GM19035 (cell line): ENCODE measurements around the gene L3MBTL1.
"Not testable (repeated sequence)": the region's sequence is repeated elsewhere in the genome, so short reads cannot be mapped to it uniquely, and the experiment has no call there.

Experiments
- ATAC-seq: cut with Tn5 transposase; IDR thresholded peaks from one replicate; pipeline ENCODE4 v1.9.1; 2021; ENCODE audit not compliant: unreplicated experiment

The L3MBTL1 gene

DNA sequence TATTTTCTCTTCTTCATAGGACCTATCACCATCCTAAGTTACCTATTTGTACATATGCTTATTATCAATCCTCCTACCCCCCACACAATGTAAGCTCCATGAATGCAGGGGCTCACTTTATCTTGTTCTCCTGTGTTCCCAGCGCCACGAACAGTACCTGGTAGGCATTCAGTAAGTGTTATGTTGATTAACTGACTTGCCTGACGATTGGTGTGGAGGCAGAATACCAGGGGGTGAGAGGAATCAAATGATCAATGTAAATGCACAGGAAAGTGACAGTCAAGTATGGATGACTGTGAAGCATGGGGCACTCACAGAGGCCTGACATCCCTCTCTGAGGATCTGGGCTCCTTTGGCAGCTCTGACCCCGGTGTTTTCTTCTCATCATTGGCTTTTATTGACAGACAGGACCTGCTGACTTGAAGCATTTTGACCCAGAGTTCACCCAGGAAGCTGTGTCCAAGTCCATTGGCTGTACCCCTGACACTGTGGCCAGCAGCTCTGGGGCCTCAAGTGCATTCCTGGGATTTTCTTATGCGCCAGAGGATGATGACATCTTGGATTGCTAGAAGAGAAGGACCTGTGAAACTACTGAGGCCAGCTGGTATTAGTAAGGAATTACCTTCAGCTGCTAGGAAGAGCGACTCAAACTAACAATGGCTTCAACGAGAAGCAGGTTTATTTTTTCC, 77.1 kb downstream of the L3MBTL1 start:
- ATAC-seq, result no peak

DNA sequence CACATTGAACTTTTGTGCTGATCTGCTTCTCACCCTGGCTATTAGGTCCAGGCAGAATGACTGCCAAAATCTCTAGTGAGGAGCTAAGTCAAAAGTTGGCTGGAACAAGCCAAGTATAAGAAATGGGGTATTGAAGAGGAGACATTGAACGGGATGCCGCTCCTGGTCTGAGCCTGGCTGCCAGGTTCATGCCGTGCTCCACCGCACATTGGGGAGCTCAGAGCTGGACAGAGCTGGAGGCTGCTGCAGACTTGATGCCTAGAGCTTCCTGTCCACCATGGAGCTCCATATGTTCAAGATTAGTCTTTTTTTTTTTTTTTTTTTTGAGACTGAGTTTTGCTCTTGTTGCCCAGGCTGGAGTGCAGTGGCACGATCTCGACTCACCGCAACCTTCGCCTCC, 79.1 kb downstream of the L3MBTL1 start:
- ATAC-seq, result no peak

DNA sequence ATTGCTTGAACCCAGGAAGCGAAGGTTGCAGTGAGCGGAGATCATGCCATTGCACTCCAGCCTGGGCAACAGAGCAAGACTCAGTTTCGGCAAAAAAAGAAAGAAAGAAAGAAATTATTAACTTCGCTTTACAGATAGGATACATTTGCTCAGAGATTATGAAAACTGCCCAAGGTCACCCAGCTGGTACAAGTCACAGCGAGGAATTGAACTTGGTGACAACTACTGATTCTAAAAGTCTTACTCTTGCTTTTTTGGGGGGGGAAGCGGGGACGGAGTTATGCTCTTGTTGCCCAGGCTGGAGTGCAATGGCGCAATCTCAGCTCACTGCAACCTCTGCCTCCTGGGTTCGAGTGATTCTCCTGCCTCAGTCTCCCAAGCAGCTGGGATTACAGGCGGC, 81.0 kb downstream of the L3MBTL1 start:
- ATAC-seq, result not testable (repeated sequence)

DNA sequence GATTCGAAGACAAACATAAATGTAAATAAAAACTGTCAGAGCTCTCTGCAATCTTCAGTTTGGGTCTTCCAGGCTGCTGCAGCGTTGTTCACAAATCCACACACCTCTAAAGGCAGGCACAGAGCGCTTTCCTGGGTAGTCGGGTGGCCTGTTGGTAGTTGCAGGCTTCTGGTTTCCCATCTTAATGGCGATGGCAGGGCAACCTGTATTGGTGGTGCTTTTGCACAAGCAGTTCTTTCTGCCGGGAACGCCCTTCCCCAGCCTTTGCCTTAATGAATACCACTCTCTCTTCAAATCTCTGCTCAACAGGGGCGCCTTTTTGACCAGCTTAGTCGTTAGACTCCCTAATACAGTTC, 82.5 kb downstream of the L3MBTL1 start:
- ATAC-seq, result no peak

DNA sequence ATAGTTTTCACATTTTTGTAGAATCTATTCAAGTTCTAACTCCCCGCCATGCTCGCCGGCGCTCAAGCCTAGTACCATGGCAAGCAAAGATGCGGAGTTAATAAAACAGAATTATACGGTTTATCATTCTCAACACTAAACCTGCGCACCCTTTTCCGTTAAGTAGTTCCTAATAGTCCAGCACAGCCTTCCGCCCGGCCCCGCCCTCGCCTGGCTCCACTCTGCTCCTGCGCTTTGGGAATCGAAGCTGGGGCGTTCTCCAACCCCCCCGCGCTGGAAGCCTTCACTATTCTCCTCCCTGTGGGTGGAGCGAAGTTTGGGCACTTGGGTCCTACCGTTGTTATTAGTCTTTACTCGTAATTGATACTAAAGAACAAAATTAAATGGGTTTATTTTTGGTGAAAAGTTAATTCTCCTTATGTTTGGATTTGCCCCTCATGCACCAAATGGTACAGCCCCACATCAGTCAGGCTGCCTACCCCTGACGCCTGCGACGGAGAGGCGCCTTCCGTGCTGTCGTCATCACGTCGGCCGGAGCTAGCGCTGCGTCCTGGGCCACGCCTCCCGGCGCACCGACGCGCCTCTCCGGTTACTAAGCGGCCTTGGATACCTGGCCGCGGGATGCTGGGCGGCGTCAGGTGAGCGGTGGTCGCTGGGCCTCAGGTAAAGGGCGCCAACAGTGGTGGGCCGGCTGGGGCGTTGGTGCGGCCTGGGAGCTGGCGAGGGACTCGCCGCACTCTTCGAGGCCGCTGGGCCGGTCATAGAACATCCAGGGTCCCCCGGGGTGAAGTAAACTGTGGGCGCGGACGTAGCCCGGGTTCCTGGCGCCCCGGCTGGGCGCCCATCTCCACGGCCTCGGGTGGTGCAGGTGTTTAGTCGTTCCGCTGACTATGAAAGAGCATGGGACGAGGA, 83.2 kb downstream of the L3MBTL1 start, which contains the start of gene IFT52:
Gene IFT52, plus strand, starts transcription at position 546 of the 912 bp plus-strand sequence. CDS start 3,762 bp downstream, outside the sequence.
- ATAC-seq, result peak; percentile 98
